Body of pancreas (tissue), 4 donors: Measurements from ENCODE around the gene FCRL6.

Experiments used
- CTCF ChIP-seq, 7 experiments: fragments of 450-650 bp in 4 of 7; fragments of 200-600 bp in 3 of 7; sonication (generic) in 3 of 7; IDR thresholded peaks; one replicate each; pipeline ENCODE4 v1.5.1; 2016 to 2019; ENCODE audit warnings: antibody characterized with exemption in 7 of 7
- POLR2A ChIP-seq, 3 donors: fragments of 450-650 bp; IDR thresholded peaks; one replicate each; pipeline ENCODE4 v1.6.1; 2016; ENCODE audit warnings: antibody characterized with exemption in 3 of 3, mild to moderate bottlenecking in 2 of 3

GRCh38 chr1:159771127-159771895 lies 30.8 kb upstream of the FCRL6 start:
- TF ChIP-seq POLR2A (IDR thresholded peaks at IDR 0.05) (no peak), CTCF (IDR thresholded peaks at IDR 0.05) (no peak)
